Measurements from ENCODE around the gene PLEKHO1.
"Not testable (repeated sequence)": the region's sequence is repeated elsewhere in the genome, so short reads cannot be mapped to it uniquely, and the experiment has no call there.

PLEKHO1 gene

DNA sequence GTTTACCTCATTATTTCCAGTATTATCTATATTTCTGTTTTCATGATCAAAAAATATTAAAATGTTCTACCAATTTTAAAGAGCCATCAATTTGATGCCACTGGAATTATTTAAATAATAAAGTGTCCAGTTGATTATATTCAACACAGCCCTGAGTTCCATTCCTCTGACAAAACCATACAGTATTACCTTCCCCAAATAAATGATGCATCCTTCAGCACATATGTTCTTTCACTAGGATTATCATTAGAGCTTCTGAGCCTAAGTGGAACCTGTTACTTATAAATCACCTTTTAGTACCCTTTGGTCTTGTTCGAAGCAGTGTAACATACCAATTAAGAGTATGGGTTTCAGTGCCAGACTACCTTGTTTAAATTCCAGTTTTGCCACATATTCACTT, 17.3 kb upstream of the PLEKHO1 start:
- no peak overlapping the region for H4K91ac ChIP-seq (ENCODE audit: low read length)
- no peak overlapping the region for H2BK12ac ChIP-seq (ENCODE audit: low read length in 2 of 2)
- WGBS: 77% methylated on average over 1 of the region's 1 CpG

DNA sequence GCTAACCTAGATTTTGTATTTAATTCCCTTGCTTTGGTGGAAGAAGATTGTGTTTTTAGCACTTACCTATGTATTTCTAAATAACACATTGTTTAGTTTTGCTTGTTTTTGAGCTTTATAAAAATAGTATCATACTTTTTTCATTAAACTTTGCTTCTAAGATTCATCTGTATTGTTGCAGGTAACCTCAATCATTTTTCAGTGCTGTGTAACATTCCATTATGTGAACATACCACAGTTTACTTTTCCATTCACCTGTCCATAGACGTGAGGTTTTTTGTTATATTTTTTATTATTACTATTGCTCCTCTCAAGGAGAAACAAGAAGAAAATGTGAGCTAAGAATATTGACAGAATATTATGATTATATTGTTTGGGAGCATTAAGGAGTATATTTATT, 15.2 kb upstream of the PLEKHO1 start:
- no peak overlapping the region for H3K4ac ChIP-seq (ENCODE audit: low read depth in 1 of 2, low read length in 2 of 2)
- no peak overlapping the region for H2AK5ac ChIP-seq (ENCODE audit: low read length, severe bottlenecking)

More for the DNA sequence above, 17.3 kb upstream of the PLEKHO1 start:
- Histone ChIP-seq H3K79me1 (replicated peaks; ENCODE audit: low read length, poor library complexity, severe bottlenecking) (no peaks in the 10 kb centered on the region), H3K9ac (ENCODE audit: low read length) (no peak overlapping the region), H3K4me2 (ENCODE audit: low read length, poor library complexity, severe bottlenecking) (no peak overlapping the region), H3K9me3 (ENCODE audit: control insufficient read depth, low read length) (no peaks in the 10 kb centered on the region), H2BK120ac (ENCODE audit: low read depth, low read length) (no peak overlapping the region), H2AFZ (ENCODE audit: low read depth, low read length) (no peak overlapping the region), H4K8ac (ENCODE audit: low read length) (no peak overlapping the region), H2AK5ac (ENCODE audit: low read length, severe bottlenecking) (no peak overlapping the region), H3K27me3 (ENCODE audit: control insufficient read depth in 1 of 2, insufficient read depth in 1 of 2, low read length in 2 of 2) (no peaks in the 10 kb centered on the region), H3K4me1 (ENCODE audit: control insufficient read depth, insufficient read depth, low read depth, low read length) (peaks cover 4% of the 10 kb centered on the region), H2BK15ac (ENCODE audit: low read depth, poor library complexity, severe bottlenecking) (no peak overlapping the region), H2BK5ac (ENCODE audit: low read depth, low read length, poor library complexity, severe bottlenecking) (no peak overlapping the region), H3K36me3 (ENCODE audit: control insufficient read depth in 1 of 2, insufficient read depth in 2 of 2, low read depth in 1 of 2, low read length in 2 of 2) (peaks cover 2 to 7% of the 10 kb centered on the region in 2 experiments), H3K23ac (ENCODE audit: low read length in 2 of 2) (no peak overlapping the region), H3K27ac (ENCODE audit: low read length, poor library complexity, severe bottlenecking) (no peak overlapping the region), H3K18ac (ENCODE audit: low read depth in 1 of 2, low read length in 2 of 2) (no peak overlapping the region), H3K4me3 (ENCODE audit: insufficient read depth in 1 of 2, low read depth in 1 of 2, low read length in 2 of 2) (no peak overlapping the region), H3K4ac (ENCODE audit: low read depth in 1 of 2, low read length in 2 of 2) (no peak overlapping the region), H3K14ac (ENCODE audit: low read length in 2 of 2) (no peak overlapping the region)
- no peak for DNase-seq

DNA sequence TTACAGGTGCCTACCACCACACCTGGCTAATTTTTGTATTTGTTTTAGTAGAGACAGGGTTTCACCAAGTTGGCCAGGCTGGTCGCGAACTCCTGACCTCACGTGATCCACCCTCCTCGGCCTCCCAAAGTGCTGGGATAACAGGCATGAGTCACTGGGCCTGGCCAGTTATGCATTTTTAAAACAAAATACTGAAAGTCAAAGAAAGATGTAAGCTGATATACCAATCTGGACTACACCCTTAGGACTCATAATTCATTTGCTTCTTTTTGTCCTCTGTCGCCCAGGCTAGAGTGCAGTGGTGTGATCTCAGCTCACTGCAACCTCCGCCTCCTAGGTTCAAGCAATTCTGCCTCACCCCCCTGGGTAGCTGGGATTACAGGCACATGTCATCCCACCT, 14.3 kb upstream of the PLEKHO1 start:
- not testable (repeated sequence) for H3K27me3 ChIP-seq (ENCODE audit: control insufficient read depth in 1 of 2, insufficient read depth in 1 of 2, low read length in 2 of 2); DNase-seq; H2BK12ac ChIP-seq (ENCODE audit: low read length in 2 of 2); H2AFZ ChIP-seq (ENCODE audit: low read depth, low read length); H2AK5ac ChIP-seq (ENCODE audit: low read length, severe bottlenecking); H2BK120ac ChIP-seq (ENCODE audit: low read depth, low read length); H3K4me2 ChIP-seq (ENCODE audit: low read length, poor library complexity, severe bottlenecking); H3K23ac ChIP-seq (ENCODE audit: low read length in 2 of 2); H3K4me1 ChIP-seq (ENCODE audit: control insufficient read depth, insufficient read depth, low read depth, low read length); H2BK15ac ChIP-seq (ENCODE audit: low read depth, poor library complexity, severe bottlenecking); H4K8ac ChIP-seq (ENCODE audit: low read length); H2BK5ac ChIP-seq (ENCODE audit: low read depth, low read length, poor library complexity, severe bottlenecking); H3K27ac ChIP-seq (ENCODE audit: low read length, poor library complexity, severe bottlenecking); H3K14ac ChIP-seq (ENCODE audit: low read length in 2 of 2); H3K4me3 ChIP-seq (ENCODE audit: insufficient read depth in 1 of 2, low read depth in 1 of 2, low read length in 2 of 2); H3K4ac ChIP-seq (ENCODE audit: low read depth in 1 of 2, low read length in 2 of 2); H3K18ac ChIP-seq (ENCODE audit: low read depth in 1 of 2, low read length in 2 of 2); H3K9me3 ChIP-seq (ENCODE audit: control insufficient read depth, low read length); H3K9ac ChIP-seq (ENCODE audit: low read length); H3K79me1 ChIP-seq (replicated peaks; ENCODE audit: low read length, poor library complexity, severe bottlenecking); H4K91ac ChIP-seq (ENCODE audit: low read length)
- H3K36me3 ChIP-seq (ENCODE audit: control insufficient read depth in 1 of 2, insufficient read depth in 2 of 2, low read depth in 1 of 2, low read length in 2 of 2): peaks cover 2 to 12% of the 10 kb centered on the region in 2 experiments
- 80% methylated on average over 6 of the region's 6 CpGs for WGBS

More for the DNA sequence above, 15.2 kb upstream of the PLEKHO1 start:
- Histone ChIP-seq H4K91ac (ENCODE audit: low read length) (no peak overlapping the region), H4K8ac (ENCODE audit: low read length) (no peak overlapping the region), H3K79me1 (replicated peaks; ENCODE audit: low read length, poor library complexity, severe bottlenecking) (peaks cover 4% of the 10 kb centered on the region), H3K4me3 (ENCODE audit: insufficient read depth in 1 of 2, low read depth in 1 of 2, low read length in 2 of 2) (no peak overlapping the region), H2BK5ac (ENCODE audit: low read depth, low read length, poor library complexity, severe bottlenecking) (no peak overlapping the region), H3K18ac (ENCODE audit: low read depth in 1 of 2, low read length in 2 of 2) (no peak overlapping the region), H2AFZ (ENCODE audit: low read depth, low read length) (no peak overlapping the region), H2BK120ac (ENCODE audit: low read depth, low read length) (no peak overlapping the region), H3K4me1 (ENCODE audit: control insufficient read depth, insufficient read depth, low read depth, low read length) (peaks cover 4% of the 10 kb centered on the region), H3K23ac (ENCODE audit: low read length in 2 of 2) (no peak overlapping the region), H2BK12ac (ENCODE audit: low read length in 2 of 2) (no peak overlapping the region), H3K9me3 (ENCODE audit: control insufficient read depth, low read length) (no peaks in the 10 kb centered on the region), H3K27me3 (ENCODE audit: control insufficient read depth in 1 of 2, insufficient read depth in 1 of 2, low read length in 2 of 2) (no peaks in the 10 kb centered on the region), H3K14ac (ENCODE audit: low read length in 2 of 2) (no peak overlapping the region), H3K36me3 (ENCODE audit: control insufficient read depth in 1 of 2, insufficient read depth in 2 of 2, low read depth in 1 of 2, low read length in 2 of 2) (peaks cover 2 to 12% of the 10 kb centered on the region in 2 experiments), H2BK15ac (ENCODE audit: low read depth, poor library complexity, severe bottlenecking) (no peak overlapping the region), H3K9ac (ENCODE audit: low read length) (no peak overlapping the region), H3K27ac (ENCODE audit: low read length, poor library complexity, severe bottlenecking) (no peak overlapping the region), H3K4me2 (ENCODE audit: low read length, poor library complexity, severe bottlenecking) (no peak overlapping the region)
- DNase-seq: no peak
- WGBS: no CpG with 5 or more reads among the region's 1 CpG

DNA sequence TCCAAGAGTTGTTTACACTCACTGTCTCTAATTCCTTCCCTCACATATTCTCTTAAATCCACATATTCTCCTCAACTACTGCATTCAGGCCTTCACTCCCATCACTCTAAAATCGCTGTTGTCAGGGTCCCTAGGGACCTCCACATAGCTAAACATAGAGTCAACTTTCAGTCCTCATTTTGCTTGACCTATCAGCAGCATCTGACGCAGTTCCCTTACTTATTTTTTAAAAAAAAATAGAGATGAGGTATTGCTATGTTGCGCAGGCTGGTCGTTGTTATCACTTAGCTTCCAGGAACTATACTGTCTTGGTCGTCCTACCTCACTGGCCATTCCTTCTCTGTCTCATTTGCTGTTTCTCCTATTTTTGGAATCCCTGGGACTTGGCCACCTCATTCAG, 11.7 kb upstream of the PLEKHO1 start:
- Histone ChIP-seq H3K4me2 (ENCODE audit: low read length, poor library complexity, severe bottlenecking) (no peak overlapping the region), H2BK15ac (ENCODE audit: low read depth, poor library complexity, severe bottlenecking) (no peak overlapping the region), H3K79me1 (replicated peaks; ENCODE audit: low read length, poor library complexity, severe bottlenecking) (peaks cover 4% of the 10 kb centered on the region), H2BK12ac (ENCODE audit: low read length in 2 of 2) (no peak overlapping the region), H3K27me3 (ENCODE audit: control insufficient read depth in 1 of 2, insufficient read depth in 1 of 2, low read length in 2 of 2) (no peaks in the 10 kb centered on the region), H3K4me1 (ENCODE audit: control insufficient read depth, insufficient read depth, low read depth, low read length) (peaks cover 4% of the 10 kb centered on the region), H3K9me3 (ENCODE audit: control insufficient read depth, low read length) (no peaks in the 10 kb centered on the region), H3K9ac (ENCODE audit: low read length) (no peak overlapping the region), H2BK5ac (ENCODE audit: low read depth, low read length, poor library complexity, severe bottlenecking) (no peak overlapping the region), H3K23ac (ENCODE audit: low read length in 2 of 2) (no peak overlapping the region), H2AK5ac (ENCODE audit: low read length, severe bottlenecking) (no peak overlapping the region), H3K4me3 (ENCODE audit: insufficient read depth in 1 of 2, low read depth in 1 of 2, low read length in 2 of 2) (no peak overlapping the region), H4K91ac (ENCODE audit: low read length) (no peak overlapping the region), H3K4ac (ENCODE audit: low read depth in 1 of 2, low read length in 2 of 2) (no peak overlapping the region), H3K14ac (ENCODE audit: low read length in 2 of 2) (no peak overlapping the region), H3K36me3 (ENCODE audit: control insufficient read depth in 1 of 2, insufficient read depth in 2 of 2, low read depth in 1 of 2, low read length in 2 of 2) (peaks cover 2 to 8% of the 10 kb centered on the region in 2 experiments), H3K27ac (ENCODE audit: low read length, poor library complexity, severe bottlenecking) (no peak overlapping the region), H2BK120ac (ENCODE audit: low read depth, low read length) (no peak overlapping the region), H3K18ac (ENCODE audit: low read depth in 1 of 2, low read length in 2 of 2) (no peak overlapping the region), H4K8ac (ENCODE audit: low read length) (no peak overlapping the region), H2AFZ (ENCODE audit: low read depth, low read length) (no peak overlapping the region)
- WGBS: 97% methylated on average over 4 of the region's 5 CpGs
- DNase-seq: no peak

All from mesenchymal stem cell (in vitro differentiated cells and primary cell).